ENCODE data around the gene LAMA2. TPM values are rescaled to one million over a fixed set of nuclear protein-coding genes. Genes with fewer than 3 reads are reported as not detected.

LAMA2 gene
- total and polyA plus RNA-seq, 8 donors: 3.4 to 110 (median 31.6) TPM

GRCh38 chr6:128889870-128890269 is 6.9 kb downstream of the LAMA2 start:
- H3K36me3 ChIP-seq: no peaks in the 10 kb centered on the region
- TF ChIP-seq, protein P1, sequence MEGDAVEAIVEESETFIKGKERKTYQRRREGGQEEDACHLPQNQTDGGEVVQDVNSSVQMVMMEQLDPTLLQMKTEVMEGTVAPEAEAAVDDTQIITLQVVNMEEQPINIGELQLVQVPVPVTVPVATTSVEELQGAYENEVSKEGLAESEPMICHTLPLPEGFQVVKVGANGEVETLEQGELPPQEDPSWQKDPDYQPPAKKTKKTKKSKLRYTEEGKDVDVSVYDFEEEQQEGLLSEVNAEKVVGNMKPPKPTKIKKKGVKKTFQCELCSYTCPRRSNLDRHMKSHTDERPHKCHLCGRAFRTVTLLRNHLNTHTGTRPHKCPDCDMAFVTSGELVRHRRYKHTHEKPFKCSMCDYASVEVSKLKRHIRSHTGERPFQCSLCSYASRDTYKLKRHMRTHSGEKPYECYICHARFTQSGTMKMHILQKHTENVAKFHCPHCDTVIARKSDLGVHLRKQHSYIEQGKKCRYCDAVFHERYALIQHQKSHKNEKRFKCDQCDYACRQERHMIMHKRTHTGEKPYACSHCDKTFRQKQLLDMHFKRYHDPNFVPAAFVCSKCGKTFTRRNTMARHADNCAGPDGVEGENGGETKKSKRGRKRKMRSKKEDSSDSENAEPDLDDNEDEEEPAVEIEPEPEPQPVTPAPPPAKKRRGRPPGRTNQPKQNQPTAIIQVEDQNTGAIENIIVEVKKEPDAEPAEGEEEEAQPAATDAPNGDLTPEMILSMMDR (IDR thresholded peaks at IDR 0.05): no peak
- peak in 2 of 3 donors; percentile 50 to 64 for TF ChIP-seq POLR2AphosphoS5 (IDR thresholded peaks at IDR 0.05)
- no peak for TF ChIP-seq EP300 (IDR thresholded peaks at IDR 0.05)
- no peak for TF ChIP-seq POLR2A (IDR thresholded peaks at IDR 0.05)
- H3K4me1 ChIP-seq: peaks cover 0 to 29% (median 12%) of the 10 kb centered on the region in 4 donors
- no peaks in the 10 kb centered on the region for H3K27me3 ChIP-seq
- peak in 1 of 2 donors; percentile 11 for DNase-seq
- peak overlapping the region in 4 of 5 donors; percentile 26 to 65 (median 58) for H3K27ac ChIP-seq
- H3K4me3 ChIP-seq: no peak overlapping the region
- intact Hi-C loops (cut with DNase I; ENCODE audit: low total_unique reads): no loop called here
- no peaks in the 10 kb centered on the region for H3K9me3 ChIP-seq
- 31 to 51% (median 44%) methylated on average over 5 of the region's 5 CpGs for WGBS, 5 donors

DNA sequence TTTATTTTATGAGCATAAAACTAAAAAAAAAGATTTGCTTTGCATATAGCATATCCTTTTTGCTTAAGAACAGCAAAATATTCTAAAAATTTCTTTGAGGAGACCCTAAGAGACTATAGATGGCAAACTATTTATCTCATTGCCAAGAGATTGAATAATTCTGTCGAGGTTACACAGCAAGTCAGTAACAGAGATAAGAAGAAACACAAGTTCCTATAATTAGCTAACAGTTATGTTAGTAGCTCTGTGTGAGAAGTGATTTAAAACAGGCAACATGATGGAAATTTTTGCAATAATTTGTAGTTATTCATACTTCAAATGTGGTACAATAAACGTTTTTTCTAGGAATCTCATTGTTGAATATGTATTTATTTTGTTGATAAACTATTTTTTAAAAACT is 9.1 kb downstream of the LAMA2 start:
- Histone ChIP-seq H3K27ac (peak overlapping the region in 2 of 5 donors; percentile 24 to 25), H3K27me3 (no peaks in the 10 kb centered on the region), H3K4me3 (no peak overlapping the region), H3K9me3 (no peaks in the 10 kb centered on the region), H3K4me1 (peaks cover 0 to 29% (median 8%) of the 10 kb centered on the region in 4 donors), H3K36me3 (no peaks in the 10 kb centered on the region)
- DNase-seq: no peak
- intact Hi-C loops (cut with DNase I; ENCODE audit: low total_unique reads): no loop called here
- TF ChIP-seq EP300 (IDR thresholded peaks at IDR 0.05): no peak
- 16 to 29% (median 20%) methylated on average over 2 of the region's 2 CpGs for WGBS, 5 donors

- Histone ChIP-seq H3K36me3 (no peaks in the 10 kb centered on the region), H3K4me3 (no peak overlapping the region), H3K27ac (no peak overlapping the region), H3K4me1 (no peaks in the 10 kb centered on the region), H3K9me3 (no peaks in the 10 kb centered on the region), H3K27me3 (no peaks in the 10 kb centered on the region)
- TF ChIP-seq POLR2A (IDR thresholded peaks at IDR 0.05): no peak
- TF ChIP-seq POLR2AphosphoS5 (IDR thresholded peaks at IDR 0.05): no peak
- TF ChIP-seq, protein P1 (IDR thresholded peaks at IDR 0.05): no peak
- TF ChIP-seq EP300 (IDR thresholded peaks at IDR 0.05): no peak
- DNase-seq: no peak
- intact Hi-C loops (cut with DNase I; ENCODE audit: low total_unique reads): no loop called here
These were observed 16.6 kb downstream of the LAMA2 start for GRCh38 chr6:128899341-128900050.

DNA sequence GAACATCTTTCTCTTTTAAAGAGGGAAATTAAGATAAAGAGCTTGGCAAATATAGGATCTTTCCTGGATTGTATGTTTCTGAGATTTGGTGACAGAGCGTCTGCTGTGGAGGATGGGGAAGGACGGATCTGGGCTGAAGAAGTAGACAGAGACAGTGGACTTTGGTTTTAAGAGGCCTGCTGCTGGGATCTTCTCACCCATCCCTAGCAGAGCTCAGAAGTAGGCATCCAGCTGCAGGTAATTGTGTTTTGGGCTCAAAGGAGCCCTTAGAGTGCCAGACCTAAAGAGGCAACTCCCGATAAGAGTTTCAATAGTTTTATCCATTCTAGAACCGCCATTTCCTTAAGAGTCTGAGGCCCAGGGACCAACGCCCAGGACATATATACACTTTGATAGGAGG is 20.8 kb downstream of the LAMA2 start:
- Histone ChIP-seq H3K4me3 (no peak overlapping the region), H3K27ac (no peak overlapping the region), H3K9me3 (no peaks in the 10 kb centered on the region), H3K4me1 (no peaks in the 10 kb centered on the region), H3K36me3 (no peaks in the 10 kb centered on the region), H3K27me3 (no peaks in the 10 kb centered on the region)
- no peak for DNase-seq
- TF ChIP-seq, protein P1 (IDR thresholded peaks at IDR 0.05): no peak
- TF ChIP-seq POLR2AphosphoS5 (IDR thresholded peaks at IDR 0.05) (no peak), EP300 (IDR thresholded peaks at IDR 0.05) (no peak), POLR2A (IDR thresholded peaks at IDR 0.05) (no peak)
- intact Hi-C loops (cut with DNase I; ENCODE audit: low total_unique reads): no loop called here
- WGBS, 5 donors: 81 to 88% (median 84%) methylated on average over 5 of the region's 5 CpGs

DNA sequence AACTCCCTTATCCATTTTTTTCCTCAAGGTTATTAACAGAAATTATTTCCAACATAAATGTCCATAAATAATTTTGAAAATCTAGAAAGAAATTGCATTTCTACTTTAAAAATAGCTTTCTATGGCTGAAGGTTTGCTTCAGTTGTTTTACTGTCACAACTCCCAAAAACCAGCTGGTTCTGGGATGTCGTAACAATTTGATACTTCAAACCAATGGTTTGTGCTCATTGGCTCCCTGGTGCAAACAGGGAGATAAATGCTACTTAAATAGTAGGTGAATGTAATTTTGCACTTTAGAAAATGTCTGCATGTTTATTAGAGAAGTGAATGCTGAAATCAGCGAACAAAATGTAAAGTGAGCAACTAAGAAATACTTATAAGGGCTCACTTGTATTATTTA is 31.1 kb downstream of the LAMA2 start:
- TF ChIP-seq POLR2A (IDR thresholded peaks at IDR 0.05): no peak
- TF ChIP-seq, protein P1 (IDR thresholded peaks at IDR 0.05): no peak
- TF ChIP-seq POLR2AphosphoS5 (IDR thresholded peaks at IDR 0.05): no peak
- TF ChIP-seq EP300 (IDR thresholded peaks at IDR 0.05): no peak
- Histone ChIP-seq H3K27me3 (no peaks in the 10 kb centered on the region), H3K4me3 (no peak overlapping the region), H3K27ac (no peak overlapping the region), H3K9me3 (no peaks in the 10 kb centered on the region), H3K36me3 (no peaks in the 10 kb centered on the region), H3K4me1 (peaks cover 0 to 9% (median 2%) of the 10 kb centered on the region in 4 donors)
- no peak for DNase-seq
- 80 to 91% (median 84%) methylated on average over 2 of the region's 2 CpGs for WGBS, 5 donors
- intact Hi-C loops (cut with DNase I; ENCODE audit: low total_unique reads): no loop called here

All from stomach (tissue), 9 donors.